ENCODE measurements around the gene ELOB.

- TF ChIP-seq CTCF (conservative IDR thresholded peaks at IDR 0.05; ENCODE audit: low read length) (no peak), EZH2phosphoT487 (IDR thresholded peaks at IDR 0.05; ENCODE audit: borderline replicate concordance) (no peak)
Observed at GRCh38 chr16:2822158-2822495, 45.0 kb upstream of the ELOB start.
